DMS53 (cell line): ENCODE results near the gene ADAMTS17.
A peak's percentile ranks its signal among the peaks of the same experiment; 100 is the strongest.

Experiments used
- DNase-seq: peaks from one replicate; lab custom pipeline; 2025; lab: John Stamatoyannopoulos, UW

ADAMTS17 gene

DNA sequence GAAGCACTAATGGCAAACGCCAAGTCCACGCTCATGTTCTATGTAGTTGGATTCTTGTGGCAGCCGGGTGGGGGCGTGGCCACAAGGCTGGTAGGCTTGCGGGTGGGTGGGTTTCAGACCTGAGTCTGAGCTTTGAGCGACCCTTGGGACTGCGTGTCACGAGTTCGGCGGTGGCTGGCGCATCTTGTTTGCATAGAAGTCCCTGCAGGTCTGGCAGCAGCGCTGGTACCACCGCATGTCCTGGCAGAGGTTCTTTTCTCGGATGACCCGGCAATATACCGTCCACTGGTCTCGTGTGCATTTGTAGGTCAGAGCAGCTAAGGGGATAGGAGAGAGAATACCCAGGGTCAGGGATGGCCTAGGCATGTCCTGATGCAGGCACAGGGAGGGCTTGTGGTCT lies 367.5 kb downstream of the ADAMTS17 start:
- DNase-seq, result no peak

DNA sequence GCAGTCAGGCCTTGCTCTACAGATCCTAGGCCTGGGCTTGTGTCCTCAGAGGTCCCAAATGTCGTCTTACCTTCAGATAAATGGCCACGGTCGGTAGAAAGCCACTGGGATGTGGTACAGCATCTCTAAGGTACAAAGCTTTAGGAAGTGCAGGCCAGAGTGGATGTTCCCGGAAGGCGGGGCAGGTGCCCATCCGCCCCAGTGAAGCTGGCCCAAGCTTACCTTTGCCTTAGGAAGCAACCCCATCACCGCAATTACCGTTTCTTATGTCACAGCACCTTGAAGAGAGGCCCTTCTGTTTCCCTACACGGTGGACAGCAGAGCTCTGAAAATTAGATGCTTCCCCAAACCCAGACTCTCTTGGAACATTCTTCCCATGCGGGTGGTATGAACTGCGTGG lies 368.4 kb downstream of the ADAMTS17 start:
- no peak for DNase-seq

DNA sequence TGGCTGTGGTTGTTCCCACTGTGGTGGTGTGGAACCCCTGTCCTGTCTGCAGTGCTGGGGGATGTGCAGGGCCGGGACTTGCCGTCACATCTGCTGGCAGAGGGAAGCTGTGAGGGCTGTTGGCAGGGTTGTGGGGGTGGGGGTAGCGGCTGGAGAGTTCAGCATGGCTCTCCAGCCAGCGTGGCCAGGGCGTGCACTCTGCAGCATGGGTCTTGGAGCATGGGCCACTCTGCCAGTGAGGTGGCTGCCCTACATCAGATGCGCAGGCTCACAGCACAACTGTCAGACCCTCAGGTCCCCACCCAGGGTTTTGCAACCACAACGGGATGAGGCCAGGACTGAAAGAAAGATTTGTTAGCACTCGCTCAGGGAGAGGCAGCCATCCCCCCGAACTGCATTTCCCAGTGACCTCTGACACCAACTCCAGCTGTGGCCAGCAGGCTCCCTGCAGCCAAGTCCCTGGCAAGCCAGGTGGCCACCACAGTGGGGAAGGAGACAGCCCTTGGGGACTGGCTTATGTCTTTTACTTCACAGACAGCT lies 370.8 kb downstream of the ADAMTS17 start:
- no peak for DNase-seq

DNA sequence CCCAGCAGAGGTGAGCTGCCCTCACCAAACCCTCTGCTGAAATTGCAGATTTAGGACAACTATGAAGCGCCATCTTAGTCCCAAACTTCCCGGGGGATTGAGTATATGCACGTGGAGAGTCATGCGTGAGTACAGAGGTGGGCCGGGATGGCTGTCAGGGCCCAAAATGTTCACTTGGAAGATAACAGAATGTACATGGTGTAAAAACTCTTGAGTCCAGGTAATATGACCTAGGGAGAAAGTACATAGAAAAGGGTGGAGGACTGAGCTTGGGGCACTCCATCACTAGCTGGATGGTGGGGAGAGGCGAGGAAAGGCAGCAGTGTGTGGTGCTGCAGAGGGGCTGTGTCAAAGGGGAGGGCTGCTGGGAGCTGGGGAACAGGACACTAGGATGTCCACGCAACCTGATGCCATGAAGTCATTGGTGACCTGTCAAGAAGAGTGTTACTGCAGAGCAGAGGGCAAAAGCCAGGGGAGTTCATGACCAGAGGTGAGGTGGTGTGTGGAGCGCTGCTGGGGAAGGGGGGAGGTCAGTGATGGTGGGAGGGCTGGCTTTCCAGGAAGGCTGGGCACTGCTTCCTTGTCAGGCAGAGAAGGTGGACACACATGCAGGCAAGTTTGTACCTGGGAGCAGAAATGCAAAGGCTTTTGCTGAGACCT lies 372.4 kb downstream of the ADAMTS17 start:
- DNase-seq, result no peak

DNA sequence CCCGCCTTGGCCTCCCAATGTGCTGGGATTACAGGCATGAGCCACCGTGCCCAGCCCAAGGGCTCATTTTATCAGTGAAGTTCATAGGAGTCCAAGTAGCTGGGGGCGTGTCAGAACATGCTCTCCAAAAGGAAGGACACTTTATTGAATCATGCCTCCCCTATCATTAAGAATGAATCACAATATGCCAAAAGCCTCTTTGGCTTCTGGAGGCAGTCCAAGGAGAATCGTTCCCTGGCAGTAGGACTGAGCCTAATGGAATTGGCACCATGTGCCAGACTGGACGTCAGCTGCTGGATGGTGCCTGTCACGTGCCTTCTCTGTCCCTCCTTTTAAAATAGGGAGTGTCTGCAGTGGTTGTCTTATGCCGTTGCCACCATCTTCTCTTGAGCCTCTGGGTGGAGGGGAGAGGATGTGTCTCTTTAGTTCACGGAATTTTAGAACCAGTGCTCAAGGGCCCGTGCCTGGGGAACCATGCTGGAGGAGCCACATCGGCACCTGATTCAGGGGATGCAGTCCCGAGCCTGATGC lies 373.9 kb downstream of the ADAMTS17 start:
- no peak for DNase-seq

DNA sequence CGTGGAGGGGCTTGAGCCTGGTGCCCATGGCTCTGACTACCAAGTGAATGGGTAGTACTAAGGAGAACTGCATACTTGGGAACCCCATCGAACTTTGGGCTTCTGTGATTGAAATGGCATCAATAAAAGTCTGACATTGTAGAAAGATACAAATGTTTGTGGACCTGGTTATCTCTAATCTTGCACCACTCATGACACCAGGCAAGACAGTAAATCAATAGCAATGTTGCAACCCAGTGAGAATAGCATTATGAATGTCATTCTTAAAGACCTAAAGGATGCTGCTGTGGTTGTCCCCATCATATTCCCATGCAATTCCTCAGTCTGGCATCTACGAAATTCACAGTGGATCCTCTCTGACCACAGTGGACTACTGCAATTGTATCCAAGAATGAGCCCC lies 375.0 kb downstream of the ADAMTS17 start:
- DNase-seq, result no peak

DNA sequence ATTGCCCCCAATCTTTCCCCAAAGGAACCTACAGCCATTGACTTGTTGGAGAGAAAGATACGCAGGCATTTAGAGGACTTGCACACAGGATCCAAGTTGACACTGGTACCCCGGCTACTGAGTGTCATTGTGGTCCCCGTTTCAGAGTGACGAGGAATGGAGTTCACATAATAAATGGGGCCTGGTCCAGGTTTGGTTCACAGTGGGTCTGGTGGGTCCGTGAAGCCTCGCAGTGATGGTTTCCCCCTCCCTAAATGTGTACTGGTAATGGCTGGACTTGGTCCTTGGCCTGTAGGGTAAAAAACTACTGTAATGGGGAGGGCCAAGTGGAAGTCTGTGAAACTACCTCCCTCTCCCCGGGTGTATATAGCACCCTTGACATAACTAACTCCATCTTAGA lies 376.4 kb downstream of the ADAMTS17 start:
- DNase-seq, result no peak

DNA sequence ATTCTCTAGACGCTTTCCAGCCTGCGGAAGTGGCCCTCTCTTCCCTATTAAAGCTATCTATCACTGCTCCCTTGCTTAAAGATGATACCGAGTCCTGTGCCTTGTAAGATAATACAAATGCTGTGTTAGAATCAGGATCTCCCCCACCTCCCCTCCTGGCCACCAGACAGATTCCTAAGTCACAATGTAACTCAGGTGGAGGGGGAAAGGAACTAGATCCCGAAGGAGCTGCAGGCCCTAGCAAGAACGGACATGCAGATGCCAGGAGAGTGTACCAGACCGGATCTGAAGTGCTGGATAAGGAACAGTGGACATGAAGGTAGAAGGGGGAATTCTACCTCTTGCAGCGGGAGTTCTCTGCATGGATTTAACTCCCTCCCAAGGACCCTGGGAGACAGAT lies 377.8 kb downstream of the ADAMTS17 start:
- DNase-seq, result no peak

DNA sequence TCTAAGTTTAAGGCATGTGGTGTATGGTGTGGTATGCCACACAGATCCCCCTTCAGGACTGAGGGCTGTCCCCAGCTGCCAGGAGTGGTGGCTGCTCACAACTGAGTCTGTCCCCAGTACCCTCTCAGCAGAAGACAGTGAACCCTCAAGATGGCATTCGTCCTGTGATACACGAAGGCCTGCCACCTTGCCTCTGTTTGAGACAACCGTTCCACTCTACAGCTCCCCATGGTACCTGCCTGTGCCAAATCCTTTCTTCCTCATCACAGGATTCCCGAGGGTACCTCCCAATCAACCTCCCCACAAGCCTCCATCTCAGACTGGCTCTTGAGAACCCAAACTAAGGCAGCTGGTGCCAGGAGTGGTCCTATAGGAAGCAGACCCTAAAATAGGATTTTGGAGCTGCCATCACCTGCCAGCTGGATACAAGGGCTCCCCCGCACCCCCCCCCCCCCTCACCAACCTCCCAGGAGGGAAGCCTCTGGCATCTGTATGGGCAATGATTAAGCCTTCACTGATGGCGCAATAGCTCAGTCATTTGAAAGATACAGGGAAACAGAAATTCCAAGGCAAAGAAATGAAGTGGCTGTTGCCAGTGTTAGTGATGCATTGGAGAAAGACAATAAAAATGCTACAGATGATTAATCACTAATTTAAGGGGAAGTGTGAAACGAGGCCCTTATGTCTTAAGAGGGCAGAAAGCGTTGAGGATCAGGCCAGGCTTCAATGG lies 378.5 kb downstream of the ADAMTS17 start:
- DNase-seq, result no peak

DNA sequence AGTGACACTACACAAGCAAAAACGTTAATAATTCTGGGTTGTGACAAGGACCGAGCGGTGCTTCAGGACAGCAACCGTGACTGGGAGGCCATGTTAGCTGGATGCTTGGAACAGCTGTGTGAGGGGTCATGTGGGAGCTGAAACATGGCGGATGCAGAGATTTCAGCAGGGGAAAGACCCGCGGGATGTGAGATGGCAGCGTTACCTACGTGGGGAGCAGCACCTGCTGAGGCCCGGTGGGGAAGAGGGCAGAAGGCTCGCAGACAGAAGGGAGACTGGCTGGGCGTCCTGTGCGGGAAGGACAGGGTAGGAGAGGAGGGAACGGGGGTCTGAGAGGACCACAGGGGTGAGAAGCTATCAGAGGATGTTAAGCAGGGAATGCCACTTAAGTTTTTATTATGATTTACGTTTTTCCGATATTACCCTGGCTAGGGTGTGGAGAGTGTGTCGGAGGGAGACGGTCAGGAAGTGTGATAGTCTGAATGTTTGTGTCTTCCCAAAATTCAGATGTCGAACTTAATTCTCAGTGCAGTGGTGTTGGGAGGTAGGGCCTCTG lies 379.7 kb downstream of the ADAMTS17 start:
- DNase-seq, result no peak

DNA sequence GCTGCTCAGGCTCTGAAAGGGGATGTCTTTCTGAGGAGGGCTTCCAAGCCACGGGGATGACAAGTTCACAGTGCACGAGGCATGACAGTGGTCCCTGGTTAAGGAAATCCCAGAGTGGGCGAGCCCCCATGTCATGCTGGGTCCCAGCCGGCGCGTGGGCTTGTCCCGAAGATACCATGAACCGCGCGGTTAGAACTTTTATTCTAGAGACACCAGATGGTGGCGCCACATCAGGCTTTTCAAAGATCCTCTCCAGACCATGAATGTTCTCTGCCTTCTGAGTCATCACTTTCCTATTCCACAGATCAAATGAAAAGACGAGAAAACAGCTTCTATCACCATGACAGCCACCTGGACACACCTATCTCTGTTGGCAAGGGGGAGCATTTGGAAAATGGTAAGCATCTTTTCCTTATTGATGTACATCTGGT lies 380.7 kb downstream of the ADAMTS17 start:
- DNase-seq, result peak; percentile 39

DNA sequence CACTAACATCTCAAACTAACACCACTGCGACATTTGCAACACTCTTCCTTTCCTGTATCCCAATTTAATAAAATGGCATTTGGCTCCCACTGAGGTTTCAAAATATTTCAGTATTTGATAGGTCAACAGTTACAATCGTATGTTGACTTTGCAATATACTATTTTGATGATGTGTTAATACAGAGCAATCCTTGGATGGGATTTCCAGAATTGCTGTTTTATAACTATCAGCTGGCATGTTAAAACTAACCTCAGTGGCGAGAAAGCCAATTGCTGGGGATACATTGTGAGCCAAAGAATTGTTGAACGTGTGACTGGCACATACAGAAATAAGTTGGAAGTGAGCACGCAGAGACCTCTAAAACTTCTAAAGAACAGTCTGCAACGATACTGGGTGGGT lies 382.4 kb downstream of the ADAMTS17 start:
- no peak for DNase-seq

DNA sequence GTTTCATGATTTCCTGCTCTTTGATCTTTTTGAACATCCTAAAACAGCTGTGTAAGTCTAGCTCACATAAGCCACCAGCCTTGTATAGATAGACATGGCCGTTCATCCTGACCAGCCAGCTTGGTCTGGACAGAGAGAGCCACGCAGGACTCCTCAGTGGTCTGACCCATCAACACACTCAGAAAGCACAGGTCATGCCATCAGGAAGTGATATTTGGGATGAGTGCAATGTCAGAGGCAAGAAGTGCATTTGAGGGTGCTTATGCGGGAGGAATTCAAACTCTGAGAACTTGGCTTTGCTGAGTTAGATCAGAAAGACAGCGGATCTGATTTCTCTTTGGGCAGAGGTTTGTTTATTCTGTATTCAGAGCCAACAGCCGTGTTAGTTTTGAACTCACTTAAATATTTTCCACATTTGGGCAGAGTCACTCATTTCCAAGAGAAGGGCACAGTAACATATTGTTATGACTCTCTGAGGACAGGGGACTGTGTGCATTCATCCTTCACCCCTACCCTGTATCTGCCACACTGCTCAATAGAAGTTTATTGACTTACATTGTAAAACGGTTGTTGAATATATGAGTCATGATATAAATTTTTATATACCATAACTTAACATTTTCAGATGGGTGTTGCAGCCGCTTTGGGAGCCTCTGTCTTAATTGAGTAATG lies 383.2 kb downstream of the ADAMTS17 start:
- no peak for DNase-seq

DNA sequence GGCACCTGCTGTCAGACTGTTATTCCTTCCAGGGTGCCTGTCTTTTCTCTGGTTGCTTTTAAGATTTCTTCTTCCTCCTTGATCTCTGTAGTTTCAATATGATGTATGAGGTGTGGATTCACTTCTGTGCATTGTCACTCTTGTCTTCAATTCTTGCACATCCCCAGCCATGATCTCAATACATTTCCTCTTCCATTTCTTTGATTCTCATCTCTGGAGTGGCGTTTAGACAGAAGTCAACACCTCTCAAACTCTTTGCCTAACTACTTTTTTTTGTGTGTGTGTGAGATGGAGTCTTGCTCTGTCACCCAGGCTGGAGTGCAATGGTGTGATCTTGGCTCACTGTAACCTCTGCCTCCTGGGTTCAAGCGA lies 384.1 kb downstream of the ADAMTS17 start:
- DNase-seq, result no peak

DNA sequence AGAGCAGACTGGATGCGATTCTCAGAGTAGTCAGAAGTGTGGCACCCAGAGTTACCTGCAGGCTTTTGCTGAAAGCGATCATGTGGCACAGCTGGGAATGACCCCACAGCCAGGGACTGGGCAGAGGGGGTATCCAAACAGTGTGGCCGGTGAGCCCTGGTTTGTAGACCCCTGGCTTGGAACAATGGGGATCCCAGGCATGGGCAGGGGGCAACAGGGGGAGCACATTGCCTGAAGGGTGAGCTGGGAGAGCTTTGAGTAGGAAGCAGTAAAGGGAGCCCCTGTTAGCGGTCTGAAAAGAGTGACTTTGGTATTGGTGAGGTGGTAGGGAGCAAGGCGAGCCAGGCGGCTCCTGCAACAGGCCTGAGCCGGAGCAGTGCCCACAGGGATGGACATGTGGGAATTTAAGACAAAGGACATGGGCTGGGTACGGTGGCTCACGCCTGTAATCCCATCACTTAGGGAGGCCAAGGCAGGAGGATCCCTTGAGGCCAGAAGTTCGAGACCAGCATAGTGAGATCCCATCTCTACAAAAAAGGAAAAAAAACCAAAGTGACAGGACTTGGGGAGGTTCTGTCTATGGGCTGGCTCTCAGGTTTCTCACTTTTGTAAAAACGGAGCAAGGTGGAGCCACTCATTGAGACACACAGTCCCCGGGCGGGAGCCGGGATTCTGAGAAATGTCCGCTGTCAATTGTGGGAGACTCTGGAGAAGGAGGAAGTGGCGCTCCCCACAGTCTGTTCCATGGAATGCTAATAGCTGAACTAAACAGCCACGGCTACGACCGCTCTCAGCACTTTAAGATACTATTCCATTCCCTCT lies 384.7 kb downstream of the ADAMTS17 start:
- DNase-seq, result no peak

DNA sequence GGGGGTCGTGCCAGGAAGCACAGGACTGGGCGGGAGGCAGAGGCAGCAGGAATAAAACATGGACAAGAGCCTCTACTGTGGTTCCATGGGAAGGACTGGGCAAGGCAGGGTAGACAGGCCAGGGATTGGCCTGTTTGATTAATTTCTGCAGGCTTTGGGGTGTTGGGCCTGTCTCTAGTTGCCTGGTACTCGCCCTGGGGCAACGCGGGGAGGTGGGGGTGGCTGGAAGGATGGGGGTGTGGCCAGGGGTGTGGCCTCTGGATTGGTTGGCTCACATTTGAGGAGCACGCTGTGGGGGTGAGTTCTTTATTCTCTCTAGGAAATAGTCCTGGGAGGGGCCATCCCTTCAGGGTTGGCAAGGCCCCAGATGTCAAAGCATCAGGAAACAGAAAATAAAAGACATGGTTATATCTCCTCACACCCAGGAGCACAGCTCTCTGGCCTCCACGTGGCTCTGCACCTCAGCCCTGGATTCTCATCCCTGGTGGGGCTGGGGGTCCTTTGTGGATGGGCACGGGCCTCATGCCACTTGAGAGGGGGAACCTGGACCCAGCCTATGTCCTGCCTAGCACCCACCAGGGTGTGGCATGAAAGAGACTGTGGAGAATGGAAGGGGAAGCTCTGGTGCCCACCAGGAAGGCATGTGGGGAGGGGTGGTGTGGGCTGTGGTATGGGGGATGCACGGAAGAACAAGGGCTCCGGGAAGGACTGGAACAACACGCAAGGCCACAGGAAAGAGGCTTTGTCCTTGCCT lies 385.6 kb downstream of the ADAMTS17 start:
- DNase-seq, result no peak

DNA sequence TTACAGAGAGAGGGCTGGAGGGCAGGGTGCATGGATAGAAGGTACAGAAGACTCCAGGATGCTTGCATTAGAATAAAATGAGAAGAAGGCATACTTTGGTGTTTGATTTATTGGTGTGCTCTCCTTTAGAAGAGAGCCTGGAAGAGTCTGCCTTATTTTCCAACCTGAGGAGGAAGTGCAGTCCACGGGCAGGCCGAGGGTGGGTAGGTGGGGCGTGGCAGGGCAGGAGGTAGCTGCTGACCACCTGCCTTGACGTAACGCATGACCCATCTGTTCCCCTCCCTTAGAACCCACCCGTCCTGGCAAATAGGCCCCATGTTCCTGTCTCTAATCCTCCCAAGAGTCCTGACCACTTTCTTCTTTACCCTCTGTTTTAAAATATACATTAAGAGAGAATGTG lies 386.2 kb downstream of the ADAMTS17 start:
- DNase-seq, result no peak

DNA sequence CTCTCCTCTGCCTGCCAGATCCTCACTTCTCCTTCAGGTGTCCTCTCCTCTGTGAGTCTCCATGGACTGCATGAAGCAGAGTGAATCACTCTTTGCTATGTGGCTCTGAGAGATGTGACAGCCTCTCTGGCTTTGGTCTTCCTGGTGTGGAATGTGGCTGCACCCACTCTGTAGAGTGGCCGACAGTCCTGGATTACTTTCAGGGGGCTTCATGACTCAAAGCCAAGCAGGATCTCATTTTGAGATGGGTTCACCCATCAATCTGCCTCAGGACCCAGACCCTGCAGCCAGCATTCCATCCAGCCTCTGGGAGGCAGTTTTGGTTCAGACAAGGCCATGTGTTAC lies 386.6 kb downstream of the ADAMTS17 start:
- DNase-seq, result no peak

DNA sequence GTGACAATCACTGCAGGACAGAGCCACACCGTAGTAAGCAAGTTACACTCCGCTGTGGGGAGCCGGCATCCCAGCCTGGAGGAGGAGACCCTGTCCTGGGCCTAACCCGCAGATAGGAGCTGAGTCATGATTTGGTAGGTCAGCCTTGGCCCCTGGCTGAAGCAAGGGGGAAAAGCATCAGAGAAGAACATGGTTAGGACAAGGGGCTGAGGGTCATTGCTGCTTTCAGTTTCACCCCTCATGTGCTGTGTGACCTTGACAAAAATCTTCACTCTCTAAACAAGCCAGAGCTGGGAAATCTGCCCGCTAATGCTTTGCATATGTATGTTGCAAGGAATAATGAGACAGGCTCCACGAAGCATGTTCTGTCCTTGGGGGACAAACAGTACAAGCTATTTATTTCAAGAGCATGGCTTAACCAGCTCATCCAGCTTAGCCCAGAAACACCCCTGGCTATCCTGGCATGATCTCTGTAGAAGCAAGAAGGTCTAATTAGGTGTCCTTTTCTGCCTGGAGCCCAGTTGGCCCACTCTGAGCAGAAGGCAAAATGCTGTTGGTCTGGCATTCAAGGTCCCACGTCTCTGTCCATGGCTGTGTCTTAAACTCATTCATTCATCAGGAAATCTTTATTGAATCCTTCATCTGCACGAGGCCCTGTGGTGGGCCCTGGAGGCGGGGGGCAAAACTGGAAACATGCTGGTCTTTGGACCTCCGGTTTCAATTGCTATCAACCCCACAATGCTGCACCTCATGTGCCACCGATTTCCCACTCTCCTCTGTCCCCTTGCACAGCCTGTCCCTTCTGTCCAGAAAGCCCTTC lies 387.2 kb downstream of the ADAMTS17 start:
- no peak for DNase-seq

DNA sequence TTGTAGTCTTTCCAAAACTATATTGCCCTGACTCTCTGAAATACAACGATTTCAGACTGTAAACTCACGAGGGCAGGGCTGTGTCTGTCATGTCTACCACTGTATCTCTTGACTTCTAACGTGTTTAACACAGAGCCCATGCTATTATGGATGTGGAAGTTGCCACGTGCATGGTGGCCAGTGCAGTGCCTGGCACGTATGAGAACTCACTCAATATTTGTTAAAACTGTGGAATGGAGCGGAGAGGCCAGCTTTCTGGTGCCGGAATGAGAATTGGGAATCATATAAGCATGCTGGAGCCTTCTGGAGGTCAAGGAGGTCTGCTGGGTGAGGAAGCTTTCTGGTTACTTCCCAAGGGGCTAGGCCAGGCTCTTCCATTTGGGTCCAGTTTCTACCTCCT lies 387.9 kb downstream of the ADAMTS17 start:
- DNase-seq, result no peak
